Measurements from ENCODE around the gene ADAMTS9.

ADAMTS9 gene, protein sequence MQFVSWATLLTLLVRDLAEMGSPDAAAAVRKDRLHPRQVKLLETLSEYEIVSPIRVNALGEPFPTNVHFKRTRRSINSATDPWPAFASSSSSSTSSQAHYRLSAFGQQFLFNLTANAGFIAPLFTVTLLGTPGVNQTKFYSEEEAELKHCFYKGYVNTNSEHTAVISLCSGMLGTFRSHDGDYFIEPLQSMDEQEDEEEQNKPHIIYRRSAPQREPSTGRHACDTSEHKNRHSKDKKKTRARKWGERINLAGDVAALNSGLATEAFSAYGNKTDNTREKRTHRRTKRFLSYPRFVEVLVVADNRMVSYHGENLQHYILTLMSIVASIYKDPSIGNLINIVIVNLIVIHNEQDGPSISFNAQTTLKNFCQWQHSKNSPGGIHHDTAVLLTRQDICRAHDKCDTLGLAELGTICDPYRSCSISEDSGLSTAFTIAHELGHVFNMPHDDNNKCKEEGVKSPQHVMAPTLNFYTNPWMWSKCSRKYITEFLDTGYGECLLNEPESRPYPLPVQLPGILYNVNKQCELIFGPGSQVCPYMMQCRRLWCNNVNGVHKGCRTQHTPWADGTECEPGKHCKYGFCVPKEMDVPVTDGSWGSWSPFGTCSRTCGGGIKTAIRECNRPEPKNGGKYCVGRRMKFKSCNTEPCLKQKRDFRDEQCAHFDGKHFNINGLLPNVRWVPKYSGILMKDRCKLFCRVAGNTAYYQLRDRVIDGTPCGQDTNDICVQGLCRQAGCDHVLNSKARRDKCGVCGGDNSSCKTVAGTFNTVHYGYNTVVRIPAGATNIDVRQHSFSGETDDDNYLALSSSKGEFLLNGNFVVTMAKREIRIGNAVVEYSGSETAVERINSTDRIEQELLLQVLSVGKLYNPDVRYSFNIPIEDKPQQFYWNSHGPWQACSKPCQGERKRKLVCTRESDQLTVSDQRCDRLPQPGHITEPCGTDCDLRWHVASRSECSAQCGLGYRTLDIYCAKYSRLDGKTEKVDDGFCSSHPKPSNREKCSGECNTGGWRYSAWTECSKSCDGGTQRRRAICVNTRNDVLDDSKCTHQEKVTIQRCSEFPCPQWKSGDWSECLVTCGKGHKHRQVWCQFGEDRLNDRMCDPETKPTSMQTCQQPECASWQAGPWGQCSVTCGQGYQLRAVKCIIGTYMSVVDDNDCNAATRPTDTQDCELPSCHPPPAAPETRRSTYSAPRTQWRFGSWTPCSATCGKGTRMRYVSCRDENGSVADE (N-terminal part only)

DNA sequence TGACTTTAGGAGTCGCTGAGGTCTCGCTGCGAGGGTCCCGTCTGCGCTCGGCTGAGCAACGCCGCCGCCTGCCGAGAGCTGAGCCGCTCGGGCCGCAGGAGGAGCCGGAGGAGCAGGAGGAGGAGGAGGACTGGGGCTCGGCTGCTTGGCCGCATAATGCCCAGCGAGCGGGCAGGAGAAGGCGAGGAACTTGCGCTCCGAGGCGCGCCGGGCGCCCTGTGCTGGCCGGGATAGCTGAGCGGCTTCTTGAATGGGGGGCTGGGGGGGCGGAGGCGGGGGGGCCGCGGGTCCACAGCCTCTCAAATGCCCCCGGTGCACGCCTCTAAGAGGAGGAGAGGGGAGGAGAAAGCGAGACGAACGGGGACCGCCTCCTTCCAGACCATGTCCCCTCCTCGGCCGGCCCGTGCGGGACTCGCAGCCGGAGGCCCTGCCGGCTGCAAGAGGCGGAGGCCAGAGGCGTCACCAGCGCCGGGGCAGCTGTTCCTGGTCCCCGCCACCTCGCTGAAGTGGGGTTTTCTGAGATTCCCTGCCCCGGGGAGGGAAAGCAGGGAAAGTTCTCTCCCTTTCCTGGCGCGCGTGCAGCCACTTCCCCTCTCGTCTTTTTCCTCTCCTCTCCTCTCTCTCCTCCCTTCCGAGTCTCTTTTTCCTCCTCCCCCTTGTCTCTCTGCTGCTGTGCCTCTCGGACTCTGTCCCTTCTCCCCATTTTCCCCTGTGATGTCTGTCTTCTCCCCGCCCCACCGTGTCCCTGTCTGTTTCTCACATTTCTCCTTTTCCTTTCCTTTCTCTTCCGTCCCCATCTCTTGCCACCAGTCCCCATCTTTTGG is at the start of gene ADAMTS9:
Gene ADAMTS9 (minus strand): TSS at position 220 of the 824 bp plus-strand sequence. CDS start 343 bp downstream, outside the sequence.
- DNase-seq: no peak

DNA sequence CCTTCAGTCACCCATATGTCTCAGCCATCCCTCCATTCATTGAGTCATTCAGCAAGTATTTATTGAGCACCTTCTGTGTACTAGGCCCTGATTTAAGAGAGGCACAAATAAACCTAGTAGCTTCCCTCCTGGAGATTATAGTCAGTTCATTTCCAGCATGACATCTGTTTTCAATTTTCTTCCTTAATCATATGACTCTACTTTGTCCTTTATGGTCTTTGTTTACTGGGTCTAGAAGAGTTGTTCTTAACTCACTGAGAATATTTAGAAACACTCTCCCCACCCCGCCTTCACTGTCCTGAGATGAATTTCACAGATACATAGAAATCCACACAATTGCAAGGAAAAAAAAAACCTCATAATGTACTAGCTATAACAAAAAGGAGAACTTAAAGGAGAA is 44.8 kb upstream of the ADAMTS9 start:
- DNase-seq: no peak

DNA sequence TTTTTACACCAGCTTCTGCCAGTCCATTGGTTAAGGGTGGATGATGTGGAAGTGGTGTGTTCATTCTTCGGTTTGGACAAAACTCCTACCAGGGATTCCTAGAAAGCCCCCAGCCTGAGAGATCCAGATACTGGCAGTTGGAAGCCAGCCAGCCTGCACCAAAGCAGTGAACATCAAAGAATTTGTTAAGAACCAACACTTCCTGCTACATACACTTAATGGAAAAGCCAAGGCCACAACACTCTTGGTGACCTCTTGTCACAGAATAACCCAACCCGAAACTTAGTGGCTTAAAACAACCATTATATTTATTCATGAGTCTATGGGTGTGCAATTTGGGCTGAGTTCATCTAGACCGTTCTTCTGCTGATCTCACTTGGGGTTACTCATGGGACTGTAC is 42.9 kb upstream of the ADAMTS9 start:
- no peak for DNase-seq

DNA sequence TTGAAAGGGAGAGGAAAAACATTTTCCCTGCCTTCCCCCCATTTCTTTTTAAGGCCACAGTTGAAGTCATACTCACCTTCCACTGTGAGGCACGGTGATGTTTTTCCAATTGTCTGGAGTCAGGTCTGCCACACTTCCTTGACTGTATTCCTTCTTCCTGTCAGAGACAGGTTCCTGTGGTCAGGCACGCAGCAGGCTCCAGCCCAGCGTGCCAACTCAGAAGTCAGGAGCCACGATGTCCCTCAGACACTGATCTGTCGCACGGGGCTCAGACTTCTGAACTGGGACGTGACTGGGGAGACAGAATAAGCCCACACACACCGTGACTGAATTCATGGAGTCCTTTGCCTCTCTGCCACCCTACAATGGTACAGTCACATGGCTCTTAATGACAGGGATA is 41.2 kb upstream of the ADAMTS9 start:
- no peak for DNase-seq

DNA sequence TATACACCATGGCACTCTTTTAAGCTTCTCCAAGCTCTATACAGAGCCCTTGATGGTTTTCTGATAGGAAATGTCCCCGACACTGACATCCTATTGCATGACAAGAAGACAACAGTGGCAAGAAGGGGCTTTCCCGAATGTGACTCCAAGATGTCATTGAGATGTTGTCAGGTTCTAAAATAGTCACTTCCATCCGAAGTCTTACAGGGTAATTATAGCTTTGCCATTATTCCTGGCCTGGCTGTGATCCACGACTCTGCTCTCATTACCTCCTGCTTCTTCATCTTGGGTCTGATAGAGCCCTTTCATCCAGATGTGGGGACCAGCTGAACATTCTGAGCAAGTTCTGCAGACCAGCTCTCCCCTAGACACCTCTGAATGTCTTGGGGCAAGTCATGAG is 40.6 kb upstream of the ADAMTS9 start:
- DNase-seq: no peak

DNA sequence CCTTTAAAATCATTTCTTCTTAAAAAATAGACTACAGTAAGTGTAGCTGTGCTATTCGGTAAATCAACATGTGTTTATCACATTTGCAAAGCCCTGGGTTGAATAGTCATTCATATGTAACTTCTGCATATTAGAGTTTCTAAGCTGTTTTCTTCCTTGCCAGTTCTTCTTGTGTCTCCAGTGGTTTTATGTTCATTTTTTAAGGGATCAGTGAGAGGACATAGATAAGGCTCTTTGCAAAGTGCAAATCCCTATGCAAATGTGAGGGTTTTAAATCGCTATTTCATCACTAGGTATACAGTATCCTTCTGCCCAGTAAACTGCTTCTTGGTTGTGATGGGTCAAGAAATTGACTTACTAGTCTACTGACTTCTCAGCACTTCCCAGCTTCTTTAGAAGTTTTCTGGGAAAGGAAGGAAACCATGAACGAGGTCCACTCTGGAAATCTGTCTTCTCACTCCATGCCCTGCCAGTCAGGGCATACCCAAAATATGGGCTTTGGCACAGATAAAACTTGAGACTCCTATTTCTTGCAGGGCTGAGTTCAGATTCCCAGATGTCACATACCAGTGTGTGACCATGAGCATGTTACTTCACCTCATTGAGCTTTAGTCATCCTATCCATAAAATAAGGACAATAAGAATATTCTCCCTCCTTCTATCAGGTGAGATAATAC is 38.8 kb upstream of the ADAMTS9 start:
- no peak for DNase-seq

DNA sequence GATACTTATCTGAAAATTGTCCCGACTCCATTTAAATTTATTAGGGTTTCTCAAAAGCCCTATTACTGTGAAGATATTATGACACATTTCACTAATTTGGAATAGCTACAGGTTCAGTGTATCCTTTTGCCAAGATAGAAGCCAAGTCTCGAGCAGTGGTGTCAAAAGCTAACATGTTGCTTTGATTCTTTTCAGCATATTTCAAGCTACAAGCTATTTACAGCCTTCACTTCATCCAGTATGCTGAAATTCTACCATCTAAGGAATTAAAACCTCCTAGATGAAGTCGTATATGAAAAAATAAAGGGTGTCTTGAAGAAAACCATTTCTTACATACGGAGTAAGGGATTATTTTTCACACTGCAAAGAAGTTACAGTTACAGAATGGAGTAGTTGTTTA is 31.2 kb upstream of the ADAMTS9 start:
- no peak for DNase-seq

DNA sequence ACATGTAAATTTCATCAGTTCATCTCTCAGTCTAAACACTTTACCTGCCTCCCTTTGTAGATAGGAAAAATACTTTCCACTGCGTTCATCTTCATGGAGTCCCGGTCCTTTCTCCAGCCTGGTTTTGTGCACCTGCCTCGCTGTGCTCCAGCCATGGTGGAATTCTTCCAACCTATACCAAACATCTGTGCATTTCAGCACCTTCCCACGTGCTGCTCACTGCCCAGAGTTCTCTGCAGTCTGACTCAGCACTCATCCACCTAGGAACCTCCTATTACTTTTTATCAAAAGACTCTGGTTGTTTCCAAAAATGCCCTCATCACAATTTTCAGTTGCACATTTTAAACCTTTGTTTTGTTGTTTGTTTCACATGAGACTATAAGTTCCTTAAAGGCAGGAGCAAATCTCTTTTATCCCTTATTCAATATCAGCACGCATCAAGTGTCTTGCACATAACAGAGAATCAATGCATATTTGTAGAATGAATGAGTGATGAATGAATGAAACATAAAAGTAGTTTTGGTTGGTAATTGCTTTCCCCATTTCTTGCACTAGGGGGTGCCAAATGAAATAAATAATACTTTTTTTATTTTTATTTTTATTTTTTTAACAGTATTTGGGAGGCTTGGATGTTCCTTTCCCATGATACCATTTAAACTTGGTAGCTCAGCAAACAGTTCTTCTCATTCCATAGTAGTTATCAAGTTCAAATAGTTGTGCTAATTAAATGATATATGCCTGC is 30.2 kb upstream of the ADAMTS9 start:
- no peak for DNase-seq

DNA sequence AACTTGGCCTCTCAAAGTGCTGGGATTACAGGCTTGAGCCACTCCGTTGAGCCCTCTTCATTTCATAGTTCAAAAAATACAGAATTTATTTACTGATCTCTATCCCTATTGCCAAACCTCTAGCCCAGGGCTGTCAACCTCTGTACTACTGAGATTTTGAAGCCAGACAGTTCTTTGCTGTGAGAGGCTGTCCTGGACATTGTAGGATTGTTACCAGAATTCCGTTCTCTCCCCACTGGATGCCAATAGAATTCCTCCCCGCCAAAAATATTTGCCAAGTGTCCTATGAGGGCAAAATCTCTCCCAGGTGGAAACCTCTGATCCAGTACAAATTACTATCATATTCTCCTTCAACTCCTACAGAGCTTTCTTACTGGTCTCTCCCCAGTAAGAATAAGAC is 29.6 kb upstream of the ADAMTS9 start:
- no peak for DNase-seq

DNA sequence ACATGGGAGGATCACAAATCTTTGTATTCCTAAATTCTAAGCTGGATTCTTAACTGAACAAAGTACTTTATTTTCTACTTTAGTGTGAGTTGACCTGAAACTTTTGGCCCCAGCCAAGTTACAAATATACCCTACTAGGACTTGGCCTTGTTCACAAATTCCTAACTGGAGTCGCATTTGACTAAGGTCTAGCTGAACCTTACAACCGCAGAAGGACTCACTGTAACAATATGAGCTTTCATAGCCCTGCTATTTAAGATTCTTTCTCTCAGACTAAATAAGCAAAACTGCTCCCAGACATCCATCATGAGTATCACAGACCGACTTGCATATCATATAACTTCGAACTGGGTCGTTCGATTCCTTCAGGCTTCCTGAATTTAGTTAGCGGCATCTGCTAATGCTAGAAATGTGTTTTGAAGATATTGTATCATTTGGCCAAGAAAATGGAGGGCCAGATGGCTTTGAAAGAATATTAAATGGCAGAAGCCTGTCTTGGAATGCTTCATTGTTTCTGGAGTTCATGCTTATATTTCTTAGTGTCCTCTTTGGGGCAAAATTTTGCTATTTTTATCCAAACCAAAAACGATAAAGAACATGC is 28.4 kb upstream of the ADAMTS9 start:
- no peak for DNase-seq

DNA sequence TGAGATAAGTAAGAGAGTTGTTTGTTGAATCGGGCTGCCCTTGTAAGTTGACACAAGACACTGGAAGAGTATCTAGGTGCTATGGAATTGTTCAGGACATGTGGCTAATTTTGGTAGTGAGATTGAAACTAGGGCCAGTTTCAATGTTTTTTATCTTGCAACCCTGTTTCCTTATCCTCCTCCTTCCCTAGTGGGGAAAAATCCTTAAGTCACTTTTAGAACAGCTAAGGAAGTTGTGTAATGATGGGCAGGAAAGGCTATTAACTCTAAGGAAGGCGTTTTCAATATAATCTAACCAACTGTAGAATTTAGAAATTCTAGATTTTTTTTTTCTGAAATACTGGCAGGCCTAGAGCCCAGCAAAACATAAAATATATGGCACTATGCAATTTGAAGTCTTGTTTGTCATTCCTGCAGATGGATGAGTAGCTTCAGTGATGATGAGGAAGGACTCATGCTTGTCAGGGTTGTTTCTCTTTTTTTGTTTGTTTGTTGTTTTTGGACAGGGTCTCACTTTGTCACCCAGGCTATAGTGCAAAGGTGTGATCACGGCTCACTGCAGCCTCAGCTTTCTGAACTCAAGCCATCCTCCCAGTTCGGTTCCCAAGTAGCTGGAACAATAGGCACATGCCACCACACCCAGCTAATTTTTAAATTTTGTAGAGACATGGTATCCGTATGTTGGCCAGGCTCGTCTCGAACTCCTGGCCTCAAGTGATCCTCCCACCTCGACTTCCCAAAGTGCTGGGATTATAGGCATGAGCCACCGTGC is 27.6 kb upstream of the ADAMTS9 start:
- no peak for DNase-seq

DNA sequence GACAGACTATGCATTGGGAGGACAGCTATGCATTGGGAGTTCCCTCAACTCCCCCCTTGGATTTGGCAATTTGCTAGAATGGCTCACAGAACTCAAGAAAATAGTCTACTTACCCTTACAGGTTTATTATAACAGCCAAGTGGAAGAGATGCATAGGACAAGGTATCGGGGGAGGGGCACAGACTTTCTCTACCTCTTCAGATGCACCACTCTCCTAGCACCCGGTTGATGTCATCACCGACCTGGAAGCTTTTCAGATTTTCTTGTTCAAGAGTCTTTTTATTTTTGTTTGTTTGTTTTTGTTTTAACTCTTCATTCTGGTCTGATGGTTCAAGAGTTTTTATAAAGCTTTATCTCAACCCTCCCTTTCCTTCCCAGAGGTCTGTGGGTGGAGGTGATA is 20.7 kb upstream of the ADAMTS9 start:
- DNase-seq: no peak

DNA sequence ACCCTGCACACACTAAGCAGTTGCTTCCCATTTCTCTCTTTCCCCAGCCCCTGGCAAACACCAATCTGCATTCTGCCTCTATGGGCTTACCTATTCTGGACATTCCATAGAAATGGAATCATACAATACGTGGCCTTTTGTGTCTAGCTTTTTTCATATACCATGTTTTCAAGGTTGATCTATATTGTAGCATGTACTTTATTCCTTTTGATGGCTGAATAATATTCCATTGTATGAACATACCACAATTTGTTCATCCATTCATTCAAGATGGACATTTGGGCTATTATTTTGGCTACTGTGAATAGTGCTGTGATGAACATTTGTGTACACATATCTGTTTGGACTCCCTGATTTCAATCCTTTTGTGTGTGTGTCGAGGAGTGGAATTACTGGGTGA is 18.1 kb upstream of the ADAMTS9 start:
- DNase-seq: no peak

DNA sequence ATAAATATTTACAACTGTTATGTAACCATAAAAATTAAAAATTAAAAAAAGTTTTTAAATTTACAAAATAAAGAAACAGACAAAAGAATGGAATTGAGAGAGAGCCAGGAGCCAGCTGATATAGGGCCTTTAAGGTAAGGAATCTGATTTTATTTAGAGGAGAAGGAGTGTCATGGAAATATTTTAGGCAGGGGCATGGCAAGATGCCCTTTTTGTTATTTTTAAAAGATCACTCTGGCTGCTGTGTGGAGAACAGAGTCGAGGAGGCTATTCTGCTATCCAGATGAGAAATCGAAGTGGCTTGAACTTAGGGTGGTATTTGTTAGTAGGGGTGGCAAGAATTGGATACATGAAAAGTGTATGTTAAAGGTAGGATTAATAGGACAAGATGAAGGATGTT is 9.1 kb upstream of the ADAMTS9 start:
- no peak for DNase-seq

DNA sequence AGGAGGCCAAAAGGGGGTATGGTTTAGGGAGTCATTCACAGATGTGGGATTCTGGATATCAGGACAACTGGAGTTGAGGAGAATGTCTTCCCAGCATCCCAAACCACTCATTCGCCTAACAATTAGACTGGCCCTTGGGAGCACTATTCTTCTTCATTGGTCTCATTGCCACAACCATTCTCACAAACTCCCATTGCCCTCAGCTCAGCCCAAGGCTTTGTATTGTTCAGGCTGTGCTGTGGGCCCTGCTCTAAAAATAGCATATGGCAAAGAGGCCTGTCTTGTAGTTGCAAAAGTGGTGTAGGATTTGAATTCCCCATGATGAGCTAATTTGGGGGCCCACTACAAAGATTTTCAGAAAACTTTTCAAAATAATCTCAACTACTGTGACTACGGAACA is 6.3 kb upstream of the ADAMTS9 start:
- DNase-seq: no peak

DNA sequence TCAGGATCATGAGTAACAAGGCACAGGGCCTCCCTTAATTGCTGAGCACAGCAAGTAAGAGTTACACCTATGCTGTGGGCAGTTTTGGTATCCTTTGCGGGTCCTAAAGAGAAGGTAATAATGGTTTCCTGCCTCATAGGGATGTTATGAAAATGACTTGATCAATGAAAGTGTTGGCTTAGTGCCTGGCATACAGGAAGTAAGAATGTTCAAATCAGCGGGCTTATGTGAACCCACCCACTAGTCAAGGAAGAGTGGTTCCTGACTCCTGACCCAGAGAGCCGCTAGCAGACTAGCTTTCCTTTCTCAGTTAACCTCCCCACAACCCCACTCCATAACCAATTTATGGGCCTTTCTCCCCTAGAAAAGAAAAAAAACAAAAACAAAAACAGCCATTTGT is 5.2 kb upstream of the ADAMTS9 start:
- DNase-seq: no peak

DNA sequence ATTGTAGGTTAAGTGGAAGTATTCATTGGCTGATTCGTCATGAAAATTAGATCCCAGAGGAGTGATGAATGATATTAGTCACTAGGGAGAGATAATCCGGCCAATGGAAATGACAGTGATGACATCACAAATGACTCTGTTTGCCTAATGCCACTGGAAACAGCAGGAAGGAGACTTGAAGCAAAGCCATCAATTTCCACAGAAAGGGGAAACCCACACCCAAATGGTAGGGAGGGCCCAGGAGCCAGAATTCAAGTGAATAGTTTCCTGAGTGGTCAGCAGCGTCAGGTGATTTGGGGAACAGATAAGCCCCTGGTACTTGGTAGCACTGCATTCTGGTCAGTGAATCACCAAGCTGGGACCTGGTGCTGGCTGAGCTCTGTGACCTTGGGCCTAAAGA is 3.3 kb upstream of the ADAMTS9 start:
- no peak for DNase-seq

DNA sequence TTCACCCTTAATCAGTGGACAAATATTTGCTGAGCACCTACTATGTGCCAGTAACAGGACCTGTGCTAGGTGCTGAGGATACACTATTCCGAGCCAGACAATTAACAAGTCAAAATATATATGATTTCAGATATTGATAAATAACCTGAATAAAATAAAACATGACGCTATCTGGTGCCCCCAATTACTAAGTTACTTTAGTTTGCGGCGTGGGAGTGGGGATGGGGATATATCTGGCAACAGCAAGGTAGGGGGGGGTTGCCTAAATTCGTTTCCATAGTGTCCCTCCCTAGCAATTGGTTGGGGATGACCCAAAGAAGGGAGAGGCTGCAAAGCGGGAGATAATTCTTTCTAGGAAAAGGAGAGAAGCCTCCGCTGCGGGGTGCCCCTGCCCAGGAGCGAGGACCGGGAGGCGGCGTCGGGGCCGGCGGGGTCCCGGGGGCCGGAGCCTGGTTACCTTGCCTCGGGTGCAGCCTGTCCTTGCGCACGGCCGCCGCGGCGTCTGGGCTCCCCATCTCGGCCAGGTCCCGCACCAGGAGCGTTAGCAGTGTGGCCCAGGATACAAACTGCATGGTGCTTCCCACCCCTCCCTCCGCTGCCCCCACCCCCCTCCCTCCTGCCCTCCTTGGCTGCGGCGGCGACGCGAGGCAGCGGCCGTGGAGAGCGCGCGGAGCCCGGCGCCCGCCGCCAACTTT is 567 bp downstream of the ADAMTS9 start:
- no peak for DNase-seq

DNA sequence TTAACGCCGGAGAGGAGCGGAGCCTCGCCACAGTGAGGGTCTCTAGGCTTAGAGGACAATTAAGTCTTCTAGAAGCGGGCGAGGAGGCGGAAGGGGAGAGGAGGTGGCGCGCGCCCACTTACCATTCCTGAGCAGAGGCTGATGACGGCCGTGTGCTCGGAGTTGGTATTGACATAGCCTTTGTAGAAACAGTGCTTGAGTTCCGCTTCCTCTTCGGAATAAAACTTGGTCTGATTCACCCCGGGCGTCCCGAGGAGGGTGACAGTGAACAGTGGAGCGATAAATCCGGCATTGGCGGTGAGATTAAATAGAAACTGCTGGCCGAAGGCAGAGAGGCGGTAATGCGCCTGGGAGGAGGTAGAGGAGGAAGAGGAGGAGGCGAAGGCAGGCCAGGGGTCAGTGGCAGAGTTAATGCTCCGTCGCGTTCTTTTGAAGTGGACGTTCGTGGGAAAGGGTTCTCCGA is 1.3 kb downstream of the ADAMTS9 start:
- DNase-seq: peak; percentile 14
